HEK293 (cell line): ENCODE results near the gene SLC39A12.

Experiments used
- CTCF ChIA-PET: fragments of 350-600 bp; formaldehyde crosslinking; extraction: SDS; loops from one replicate; lab custom pipeline; 2021; ENCODE audit warnings: antibody characterized with exemption; lab: Yijun Ruan, JAX
- POLR2A ChIA-PET: fragments of 300-600 bp; formaldehyde crosslinking; extraction: SDS; loops from one replicate; lab custom pipeline; 2020; ENCODE audit warnings: antibody characterized with exemption, inconsistent platforms; lab: Yijun Ruan, JAX
- H3K27ac ChIP-seq: fragments of 200-500 bp; sonication (Bioruptor generic); 2 replicates; pipeline ENCODE4 v1.5.1; 2014; ENCODE audit warnings: low read depth, low read length, control low read depth, inconsistent platforms; ENCODE audit errors: extremely low read depth
- H3K36me3 ChIP-seq, 2 experiments: fragments of 200-500 bp in 1 of 2; sonication (Bioruptor generic) in 1 of 2; 1 replicate in 1 of 2; 2 replicates in 1 of 2; pipeline ENCODE4 v1.5.1; 2014 to 2017; ENCODE audit warnings: inconsistent platforms in 2 of 2, low read length in 2 of 2; ENCODE audit not compliant: control insufficient read depth in 2 of 2, insufficient read depth in 1 of 2
- H3K4me1 ChIP-seq: fragments of 200-500 bp; sonication (Bioruptor generic); 2 replicates; pipeline ENCODE4 v1.5.1; 2014; ENCODE audit warnings: mild to moderate bottlenecking, low read length, inconsistent platforms; ENCODE audit not compliant: control insufficient read depth, insufficient read depth
- H3K4me3 ChIP-seq: 2 replicates; pipeline ENCODE4 v1.5.1; 2011; ENCODE audit warnings: low read depth, mild to moderate bottlenecking, control low read depth, low read length, moderate library complexity
- H3K9me3 ChIP-seq: fragments of 200-500 bp; sonication (Bioruptor generic); 2 replicates; pipeline ENCODE4 v1.5.1; 2014; ENCODE audit warnings: low read depth, low read length, inconsistent platforms; ENCODE audit not compliant: control insufficient read depth, insufficient read depth
- GLIS1 ChIP-seq: fragments of 450-650 bp; formaldehyde crosslinking; IDR thresholded peaks from 2 replicates; pipeline ENCODE4 v1.5.1; 2016; ENCODE audit warnings: missing biosample characterization, missing genetic modification characterization
- KLF9 ChIP-seq: fragments of 450-650 bp; formaldehyde crosslinking; IDR thresholded peaks from 2 replicates; pipeline ENCODE4 v1.5.1; 2016; ENCODE audit warnings: missing biosample characterization, missing genetic modification characterization, low read depth
- ZBTB7A ChIP-seq: fragments of 450-650 bp; formaldehyde crosslinking; IDR thresholded peaks from 2 replicates; pipeline ENCODE4 v1.5.1; 2016; ENCODE audit warnings: low read depth, missing biosample characterization, missing genetic modification characterization
- ZFP37 ChIP-seq: fragments of 450-650 bp; formaldehyde crosslinking; IDR thresholded peaks from 2 replicates; pipeline ENCODE4 v1.5.1; 2016; ENCODE audit warnings: missing biosample characterization, missing genetic modification characterization
- ZNF16 ChIP-seq: fragments of 450-650 bp; formaldehyde crosslinking; IDR thresholded peaks from 2 replicates; pipeline ENCODE4 v1.5.1; 2016; ENCODE audit warnings: low read depth, missing biosample characterization, missing genetic modification characterization
- ZNF221 ChIP-seq: fragments of 450-650 bp; formaldehyde crosslinking; IDR thresholded peaks from 2 replicates; pipeline ENCODE4 v1.5.1; 2017; ENCODE audit warnings: missing biosample characterization, missing genetic modification characterization, borderline replicate concordance
- ZNF23 ChIP-seq: fragments of 450-650 bp; formaldehyde crosslinking; IDR thresholded peaks from 2 replicates; pipeline ENCODE4 v1.5.1; 2016; ENCODE audit warnings: missing biosample characterization, missing genetic modification characterization, borderline replicate concordance
- ZNF280D ChIP-seq: fragments of 450-650 bp; formaldehyde crosslinking; IDR thresholded peaks from 2 replicates; pipeline ENCODE4 v1.5.1; 2016; ENCODE audit warnings: missing biosample characterization, missing genetic modification characterization
- ZNF311 ChIP-seq: fragments of 450-650 bp; formaldehyde crosslinking; IDR thresholded peaks from 2 replicates; pipeline ENCODE4 v1.5.1; 2017; ENCODE audit warnings: missing biosample characterization, missing genetic modification characterization, borderline replicate concordance
- ZNF423 ChIP-seq: fragments of 450-650 bp; formaldehyde crosslinking; IDR thresholded peaks from 2 replicates; pipeline ENCODE4 v1.5.1; 2016; ENCODE audit warnings: missing biosample characterization, missing genetic modification characterization
- ZNF501 ChIP-seq: fragments of 450-650 bp; formaldehyde crosslinking; IDR thresholded peaks from 2 replicates; pipeline ENCODE4 v1.5.1; 2016; ENCODE audit warnings: missing biosample characterization, missing genetic modification characterization
- ZNF529 ChIP-seq: fragments of 450-650 bp; formaldehyde crosslinking; IDR thresholded peaks from 2 replicates; pipeline ENCODE4 v1.5.1; 2017; ENCODE audit warnings: missing genetic modification characterization, missing biosample characterization; ENCODE audit not compliant: insufficient replicate concordance
- ZNF76 ChIP-seq: fragments of 450-650 bp; formaldehyde crosslinking; IDR thresholded peaks from 2 replicates; pipeline ENCODE4; 2016; ENCODE audit warnings: low read depth, missing biosample characterization, missing genetic modification characterization, borderline replicate concordance
- ZNF830 ChIP-seq: fragments of 450-650 bp; IDR thresholded peaks from 2 replicates; pipeline ENCODE4 v1.5.0; 2018; ENCODE audit warnings: missing biosample characterization, missing genetic modification characterization, low read depth, mild to moderate bottlenecking, moderate library complexity
- TF ChIP-seq, protein P1 (sequence below): fragments of 450-650 bp; formaldehyde crosslinking; IDR thresholded peaks from 2 replicates; pipeline ENCODE4 v1.5.1; 2016; ENCODE audit warnings: missing biosample characterization, missing genetic modification characterization
- TF ChIP-seq, protein P2 (sequence below): fragments of 450-650 bp; formaldehyde crosslinking; IDR thresholded peaks from 2 replicates; pipeline ENCODE4 v1.5.1; 2016; ENCODE audit warnings: missing biosample characterization, missing genetic modification characterization
- TF ChIP-seq, protein P3 (sequence below): fragments of 450-650 bp; formaldehyde crosslinking; conservative IDR thresholded peaks from 2 replicates; pipeline ENCODE4 v1.5.1; 2016; ENCODE audit warnings: low read depth, missing biosample characterization, missing genetic modification characterization

The SLC39A12 gene

DNA sequence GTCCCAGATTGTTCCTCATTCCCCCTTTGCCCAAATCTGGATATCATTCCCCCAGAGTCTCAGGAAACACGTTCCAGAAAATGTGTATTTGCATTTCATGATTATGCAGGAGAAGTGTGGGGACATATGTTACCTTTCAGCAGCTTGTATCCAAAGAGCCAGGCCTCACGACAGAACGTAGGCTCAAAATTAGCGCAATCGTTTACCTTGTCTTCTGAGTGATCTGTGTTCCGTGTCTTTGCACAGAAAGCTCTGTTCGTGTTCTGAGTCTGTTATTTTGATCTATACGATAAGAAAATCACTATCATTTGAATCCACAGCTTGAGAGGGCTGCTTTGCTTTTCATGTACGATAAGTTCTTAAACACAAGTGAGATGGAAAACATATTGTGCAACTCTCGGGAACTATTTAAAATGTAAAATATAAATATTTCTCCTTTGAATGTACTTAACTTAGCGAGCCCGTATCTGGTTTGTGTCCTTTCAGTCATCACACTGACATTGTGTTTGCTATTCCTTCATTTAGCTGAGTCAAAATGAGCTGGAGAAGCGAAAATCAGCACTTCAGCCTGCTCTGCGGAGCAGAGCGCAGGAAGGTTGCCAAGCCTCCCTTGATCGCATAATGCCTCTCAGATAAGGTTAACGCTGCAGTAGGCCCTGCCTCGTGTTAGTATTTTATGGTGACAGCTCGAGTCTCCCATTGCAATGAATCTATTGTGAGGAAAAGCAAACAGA is 108.3 kb downstream of the SLC39A12 start:
- no peaks in the 10 kb centered on the region for H3K36me3 ChIP-seq
- H3K27ac ChIP-seq: no peak overlapping the region
- ChIA-PET CTCF (no interaction called here), POLR2A (no interaction called here)
- no peak overlapping the region for H3K4me3 ChIP-seq
- H3K4me1 ChIP-seq: no peaks in the 10 kb centered on the region
- TF ChIP-seq ZNF76 (tag by site-specific recombination) (no peak), ZNF16 (tag by site-specific recombination) (no peak), ZBTB7A (tag by site-specific recombination) (no peak), ZFP37 (no peak), ZNF23 (tag by site-specific recombination) (no peak), ZNF830 (tag by site-specific recombination) (no peak), ZNF529 (tag by site-specific recombination) (no peak), ZNF221 (tag by site-specific recombination) (no peak), KLF9 (no peak), ZNF311 (tag by site-specific recombination) (no peak), ZNF501 (tag by site-specific recombination) (no peak)
- TF ChIP-seq, protein P1, sequence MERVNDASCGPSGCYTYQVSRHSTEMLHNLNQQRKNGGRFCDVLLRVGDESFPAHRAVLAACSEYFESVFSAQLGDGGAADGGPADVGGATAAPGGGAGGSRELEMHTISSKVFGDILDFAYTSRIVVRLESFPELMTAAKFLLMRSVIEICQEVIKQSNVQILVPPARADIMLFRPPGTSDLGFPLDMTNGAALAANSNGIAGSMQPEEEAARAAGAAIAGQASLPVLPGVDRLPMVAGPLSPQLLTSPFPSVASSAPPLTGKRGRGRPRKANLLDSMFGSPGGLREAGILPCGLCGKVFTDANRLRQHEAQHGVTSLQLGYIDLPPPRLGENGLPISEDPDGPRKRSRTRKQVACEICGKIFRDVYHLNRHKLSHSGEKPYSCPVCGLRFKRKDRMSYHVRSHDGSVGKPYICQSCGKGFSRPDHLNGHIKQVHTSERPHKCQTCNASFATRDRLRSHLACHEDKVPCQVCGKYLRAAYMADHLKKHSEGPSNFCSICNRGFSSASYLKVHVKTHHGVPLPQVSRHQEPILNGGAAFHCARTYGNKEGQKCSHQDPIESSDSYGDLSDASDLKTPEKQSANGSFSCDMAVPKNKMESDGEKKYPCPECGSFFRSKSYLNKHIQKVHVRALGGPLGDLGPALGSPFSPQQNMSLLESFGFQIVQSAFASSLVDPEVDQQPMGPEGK (tag by site-specific recombination): no peak
- TF ChIP-seq, protein P2, sequence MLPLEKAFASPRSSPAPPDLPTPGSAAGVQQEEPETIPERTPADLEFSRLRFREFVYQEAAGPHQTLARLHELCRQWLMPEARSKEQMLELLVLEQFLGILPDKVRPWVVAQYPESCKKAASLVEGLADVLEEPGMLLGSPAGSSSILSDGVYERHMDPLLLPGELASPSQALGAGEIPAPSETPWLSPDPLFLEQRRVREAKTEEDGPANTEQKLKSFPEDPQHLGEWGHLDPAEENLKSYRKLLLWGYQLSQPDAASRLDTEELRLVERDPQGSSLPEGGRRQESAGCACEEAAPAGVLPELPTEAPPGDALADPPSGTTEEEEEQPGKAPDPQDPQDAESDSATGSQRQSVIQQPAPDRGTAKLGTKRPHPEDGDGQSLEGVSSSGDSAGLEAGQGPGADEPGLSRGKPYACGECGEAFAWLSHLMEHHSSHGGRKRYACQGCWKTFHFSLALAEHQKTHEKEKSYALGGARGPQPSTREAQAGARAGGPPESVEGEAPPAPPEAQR: no peak
- TF ChIP-seq, protein P3, sequence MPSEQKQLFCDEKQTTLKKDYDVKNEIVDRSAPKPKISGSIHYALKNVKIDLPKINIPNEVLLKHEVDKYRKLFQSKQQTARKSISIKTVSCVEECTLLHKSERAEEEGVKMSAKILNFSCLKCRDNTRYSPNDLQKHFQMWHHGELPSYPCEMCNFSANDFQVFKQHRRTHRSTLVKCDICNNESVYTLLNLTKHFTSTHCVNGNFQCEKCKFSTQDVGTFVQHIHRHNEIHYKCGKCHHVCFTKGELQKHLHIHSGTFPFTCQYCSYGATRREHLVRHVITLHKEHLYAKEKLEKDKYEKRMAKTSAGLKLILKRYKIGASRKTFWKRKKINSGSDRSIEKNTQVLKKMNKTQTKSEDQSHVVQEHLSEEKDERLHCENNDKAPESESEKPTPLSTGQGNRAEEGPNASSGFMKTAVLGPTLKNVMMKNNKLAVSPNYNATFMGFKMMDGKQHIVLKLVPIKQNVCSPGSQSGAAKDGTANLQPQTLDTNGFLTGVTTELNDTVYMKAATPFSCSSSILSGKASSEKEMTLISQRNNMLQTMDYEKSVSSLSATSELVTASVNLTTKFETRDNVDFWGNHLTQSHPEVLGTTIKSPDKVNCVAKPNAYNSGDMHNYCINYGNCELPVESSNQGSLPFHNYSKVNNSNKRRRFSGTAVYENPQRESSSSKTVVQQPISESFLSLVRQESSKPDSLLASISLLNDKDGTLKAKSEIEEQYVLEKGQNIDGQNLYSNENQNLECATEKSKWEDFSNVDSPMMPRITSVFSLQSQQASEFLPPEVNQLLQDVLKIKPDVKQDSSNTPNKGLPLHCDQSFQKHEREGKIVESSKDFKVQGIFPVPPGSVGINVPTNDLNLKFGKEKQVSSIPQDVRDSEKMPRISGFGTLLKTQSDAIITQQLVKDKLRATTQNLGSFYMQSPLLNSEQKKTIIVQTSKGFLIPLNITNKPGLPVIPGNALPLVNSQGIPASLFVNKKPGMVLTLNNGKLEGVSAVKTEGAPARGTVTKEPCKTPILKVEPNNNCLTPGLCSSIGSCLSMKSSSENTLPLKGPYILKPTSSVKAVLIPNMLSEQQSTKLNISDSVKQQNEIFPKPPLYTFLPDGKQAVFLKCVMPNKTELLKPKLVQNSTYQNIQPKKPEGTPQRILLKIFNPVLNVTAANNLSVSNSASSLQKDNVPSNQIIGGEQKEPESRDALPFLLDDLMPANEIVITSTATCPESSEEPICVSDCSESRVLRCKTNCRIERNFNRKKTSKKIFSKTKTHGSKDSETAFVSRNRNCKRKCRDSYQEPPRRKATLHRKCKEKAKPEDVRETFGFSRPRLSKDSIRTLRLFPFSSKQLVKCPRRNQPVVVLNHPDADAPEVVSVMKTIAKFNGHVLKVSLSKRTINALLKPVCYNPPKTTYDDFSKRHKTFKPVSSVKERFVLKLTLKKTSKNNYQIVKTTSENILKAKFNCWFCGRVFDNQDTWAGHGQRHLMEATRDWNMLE: no peak
- no peaks in the 10 kb centered on the region for H3K9me3 ChIP-seq

DNA sequence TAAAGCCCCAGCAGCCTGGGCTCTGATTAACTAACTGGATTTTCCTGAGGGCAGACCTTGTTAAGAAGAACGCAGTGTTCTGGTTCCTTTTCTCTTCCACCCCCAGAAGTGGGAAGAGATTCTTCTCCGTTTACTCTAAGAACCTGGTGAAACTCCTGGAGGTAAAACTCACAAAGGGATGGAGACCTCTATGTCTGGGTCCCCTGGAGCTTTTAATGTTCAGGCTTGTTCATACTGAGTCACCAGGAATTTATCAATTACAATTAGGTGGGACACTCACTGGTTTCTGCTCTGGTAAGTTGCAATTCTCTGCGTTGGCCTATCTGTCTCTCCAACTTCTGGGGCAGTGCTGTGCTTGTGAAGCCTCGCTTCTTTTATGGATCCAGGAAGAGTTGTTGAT is 115.2 kb downstream of the SLC39A12 start:
- ChIA-PET POLR2A (no interaction called here), CTCF (no interaction called here)
- Histone ChIP-seq H3K27ac (no peak overlapping the region), H3K36me3 (no peaks in the 10 kb centered on the region), H3K9me3 (no peaks in the 10 kb centered on the region), H3K4me3 (no peak overlapping the region), H3K4me1 (no peaks in the 10 kb centered on the region)
- TF ChIP-seq ZNF423 (tag by site-specific recombination) (no peak), GLIS1 (tag by site-specific recombination) (peak; percentile 60), ZNF280D (no peak)
